NB4 (cell line): ENCODE data around the gene TLR2.

Experiments used
- DNase-seq: peaks from one replicate; pipeline ENCODE4 v3.0.0; 2010; ENCODE audit warnings: low read depth
- H3K4me3 ChIP-seq: one replicate; pipeline ENCODE4 v1.5.1; 2011; ENCODE audit warnings: mild to moderate bottlenecking, low read depth, low read length, moderate library complexity
- CTCF ChIP-seq: IDR thresholded peaks from one replicate; pipeline ENCODE4 v1.5.1; 2012; ENCODE audit warnings: low read depth, low read length
- MYC ChIP-seq: IDR thresholded peaks from 2 replicates; pipeline ENCODE4 v1.6.1; 2011; ENCODE audit warnings: low read depth, low read length
- POLR2A ChIP-seq: IDR thresholded peaks from 2 replicates; pipeline ENCODE4 v1.6.1; 2011; ENCODE audit warnings: mild to moderate bottlenecking; ENCODE audit not compliant: insufficient read length; ENCODE audit errors: extremely low read depth
- TF ChIP-seq, protein P1 (sequence below): IDR thresholded peaks from 2 replicates; pipeline ENCODE4 v1.6.1; 2011; ENCODE audit warnings: low read depth, low read length

The TLR2 gene, protein sequence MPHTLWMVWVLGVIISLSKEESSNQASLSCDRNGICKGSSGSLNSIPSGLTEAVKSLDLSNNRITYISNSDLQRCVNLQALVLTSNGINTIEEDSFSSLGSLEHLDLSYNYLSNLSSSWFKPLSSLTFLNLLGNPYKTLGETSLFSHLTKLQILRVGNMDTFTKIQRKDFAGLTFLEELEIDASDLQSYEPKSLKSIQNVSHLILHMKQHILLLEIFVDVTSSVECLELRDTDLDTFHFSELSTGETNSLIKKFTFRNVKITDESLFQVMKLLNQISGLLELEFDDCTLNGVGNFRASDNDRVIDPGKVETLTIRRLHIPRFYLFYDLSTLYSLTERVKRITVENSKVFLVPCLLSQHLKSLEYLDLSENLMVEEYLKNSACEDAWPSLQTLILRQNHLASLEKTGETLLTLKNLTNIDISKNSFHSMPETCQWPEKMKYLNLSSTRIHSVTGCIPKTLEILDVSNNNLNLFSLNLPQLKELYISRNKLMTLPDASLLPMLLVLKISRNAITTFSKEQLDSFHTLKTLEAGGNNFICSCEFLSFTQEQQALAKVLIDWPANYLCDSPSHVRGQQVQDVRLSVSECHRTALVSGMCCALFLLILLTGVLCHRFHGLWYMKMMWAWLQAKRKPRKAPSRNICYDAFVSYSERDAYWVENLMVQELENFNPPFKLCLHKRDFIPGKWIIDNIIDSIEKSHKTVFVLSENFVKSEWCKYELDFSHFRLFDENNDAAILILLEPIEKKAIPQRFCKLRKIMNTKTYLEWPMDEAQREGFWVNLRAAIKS

GRCh38 chr4:153684182-153684970 lies at the start of gene TLR2:
Gene TLR2, plus strand, starts transcription at chr4:153684280. Its CDS starts 18,628 bp downstream, at chr4:153702908.
- peak; percentile 77 for DNase-seq
- peak within 1 kb of the TSS; percentile 58 for H3K4me3 ChIP-seq

GRCh38 chr4:153634738-153635353 lies 49.2 kb upstream of the TLR2 start:
- DNase-seq: peak; percentile 63
- TF ChIP-seq POLR2A (no peak), CTCF (peak; percentile 73)
- no peak overlapping the region for H3K4me3 ChIP-seq

More at GRCh38 chr4:153684182-153684970, at the start of gene TLR2:
- TF ChIP-seq MYC (no peak), CTCF (no peak), POLR2A (no peak)
- TF ChIP-seq, protein P1, sequence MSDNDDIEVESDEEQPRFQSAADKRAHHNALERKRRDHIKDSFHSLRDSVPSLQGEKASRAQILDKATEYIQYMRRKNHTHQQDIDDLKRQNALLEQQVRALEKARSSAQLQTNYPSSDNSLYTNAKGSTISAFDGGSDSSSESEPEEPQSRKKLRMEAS: no peak

DNA sequence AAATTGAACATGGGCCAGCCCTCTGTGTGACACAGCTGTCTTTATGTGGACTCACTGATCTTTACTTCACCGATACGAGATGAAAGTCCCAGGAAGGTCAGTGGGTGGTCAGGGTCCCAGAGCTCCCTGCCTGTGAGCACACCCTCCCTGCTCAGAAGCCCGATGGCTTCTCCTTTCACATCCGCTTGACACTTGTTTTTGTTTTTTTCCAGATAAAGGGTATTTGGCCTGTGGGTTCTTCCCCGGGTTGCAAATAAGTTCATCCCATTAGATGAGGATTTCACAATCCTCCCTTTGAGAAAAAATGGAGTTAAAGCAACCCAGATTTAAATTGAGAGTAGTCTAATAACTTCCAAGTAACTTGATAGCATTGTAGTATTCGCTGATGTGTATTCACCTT lies 48.2 kb upstream of the TLR2 start:
- TF ChIP-seq POLR2A: no peak
- TF ChIP-seq MYC: no peak
- TF ChIP-seq CTCF: no peak
- TF ChIP-seq, protein P1: no peak
- no peak overlapping the region for H3K4me3 ChIP-seq
- DNase-seq: no peak

GRCh38 chr4:153637201-153637600 lies 46.9 kb upstream of the TLR2 start:
- no peak for DNase-seq
- TF ChIP-seq MYC (no peak), CTCF (no peak), POLR2A (no peak)
- TF ChIP-seq, protein P1: no peak
- H3K4me3 ChIP-seq: no peak overlapping the region

GRCh38 chr4:153638011-153638410 lies 46.1 kb upstream of the TLR2 start:
- TF ChIP-seq, protein P1: no peak
- TF ChIP-seq POLR2A (no peak), MYC (no peak), CTCF (no peak)
- no peak overlapping the region for H3K4me3 ChIP-seq
- DNase-seq: no peak
